ENCODE data around the gene IL4R. TPM values are rescaled to one million over a fixed set of nuclear protein-coding genes. Genes with fewer than 3 reads are reported as not detected.

The IL4R gene
- total and polyA plus RNA-seq, 2 experiments from 2014 or later = 6.4 to 17.6 TPM

DNA sequence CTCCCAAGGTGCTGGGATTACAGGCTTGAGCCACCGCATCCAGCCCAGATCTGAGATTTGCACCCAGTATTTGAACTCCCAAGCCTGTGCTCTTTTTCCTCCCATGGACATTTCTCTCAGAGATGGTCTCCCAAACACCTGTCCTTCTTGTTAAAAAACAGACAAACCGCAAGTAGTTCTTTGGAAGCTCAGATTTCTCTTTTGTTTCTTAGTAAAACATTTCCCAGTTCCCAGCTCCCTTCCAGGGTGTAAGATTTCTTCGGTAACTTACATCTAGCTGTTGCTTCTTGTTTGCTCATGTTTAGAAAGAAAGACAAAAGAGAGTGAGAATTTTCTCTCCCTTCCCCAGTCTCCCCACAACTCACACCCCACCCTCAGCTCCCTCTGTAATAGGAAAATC lies 36.2 kb downstream of the IL4R start:
- H3K4me1 Mint-ChIP-seq = no peaks in the 10 kb centered on the region
- Histone ChIP-seq H3K79me2 (replicated peaks; ENCODE audit: insufficient read depth) (no peaks in the 10 kb centered on the region), H3K9me2 (ENCODE audit: insufficient read depth) (no peaks in the 10 kb centered on the region), H3K27ac (ENCODE audit: low read depth) (0 out of 2 replicates have a peak overlapping the region, but pooled peaks have one; percentile 33), H4K20me1 (replicated peaks; ENCODE audit: insufficient read depth) (no peaks in the 10 kb centered on the region; the same call in 1 of the 2 replicates), H3K4me3 (no peak overlapping the region), H3K4me2 (no peak overlapping the region), H3K36me3 (ENCODE audit: insufficient read depth) (0 out of 2 replicates have a peak, but pooled peaks cover 3% of the 10 kb centered on the region), H3K27me3 (ENCODE audit: insufficient read depth) (no peaks in the 10 kb centered on the region), H3K4me1 (ENCODE audit: insufficient read depth) (no peaks in the 10 kb centered on the region), H3F3A (replicated peaks; ENCODE audit: low read depth) (no peaks in the 10 kb centered on the region), H2AFZ (no peak overlapping the region)
- ATAC-seq = no peak
- H3K36me3 Mint-ChIP-seq (ENCODE audit: low read depth) = peaks cover 76% of the 10 kb centered on the region
- no peak overlapping the region for H3K4me3 Mint-ChIP-seq
- no peak for TF ChIP-seq POLR2AphosphoS5 (IDR thresholded peaks at IDR 0.05; ENCODE audit: low read depth)
- TF ChIP-seq STAT1 (IDR thresholded peaks at IDR 0.05; ENCODE audit: unreplicated experiment) = no peak
- TF ChIP-seq ETS1 (IDR thresholded peaks at IDR 0.05) = no peak
- TF ChIP-seq EZH2 (IDR thresholded peaks at IDR 0.05; ENCODE audit: low read depth, unreplicated experiment) = no peak
- TF ChIP-seq, protein P1, sequence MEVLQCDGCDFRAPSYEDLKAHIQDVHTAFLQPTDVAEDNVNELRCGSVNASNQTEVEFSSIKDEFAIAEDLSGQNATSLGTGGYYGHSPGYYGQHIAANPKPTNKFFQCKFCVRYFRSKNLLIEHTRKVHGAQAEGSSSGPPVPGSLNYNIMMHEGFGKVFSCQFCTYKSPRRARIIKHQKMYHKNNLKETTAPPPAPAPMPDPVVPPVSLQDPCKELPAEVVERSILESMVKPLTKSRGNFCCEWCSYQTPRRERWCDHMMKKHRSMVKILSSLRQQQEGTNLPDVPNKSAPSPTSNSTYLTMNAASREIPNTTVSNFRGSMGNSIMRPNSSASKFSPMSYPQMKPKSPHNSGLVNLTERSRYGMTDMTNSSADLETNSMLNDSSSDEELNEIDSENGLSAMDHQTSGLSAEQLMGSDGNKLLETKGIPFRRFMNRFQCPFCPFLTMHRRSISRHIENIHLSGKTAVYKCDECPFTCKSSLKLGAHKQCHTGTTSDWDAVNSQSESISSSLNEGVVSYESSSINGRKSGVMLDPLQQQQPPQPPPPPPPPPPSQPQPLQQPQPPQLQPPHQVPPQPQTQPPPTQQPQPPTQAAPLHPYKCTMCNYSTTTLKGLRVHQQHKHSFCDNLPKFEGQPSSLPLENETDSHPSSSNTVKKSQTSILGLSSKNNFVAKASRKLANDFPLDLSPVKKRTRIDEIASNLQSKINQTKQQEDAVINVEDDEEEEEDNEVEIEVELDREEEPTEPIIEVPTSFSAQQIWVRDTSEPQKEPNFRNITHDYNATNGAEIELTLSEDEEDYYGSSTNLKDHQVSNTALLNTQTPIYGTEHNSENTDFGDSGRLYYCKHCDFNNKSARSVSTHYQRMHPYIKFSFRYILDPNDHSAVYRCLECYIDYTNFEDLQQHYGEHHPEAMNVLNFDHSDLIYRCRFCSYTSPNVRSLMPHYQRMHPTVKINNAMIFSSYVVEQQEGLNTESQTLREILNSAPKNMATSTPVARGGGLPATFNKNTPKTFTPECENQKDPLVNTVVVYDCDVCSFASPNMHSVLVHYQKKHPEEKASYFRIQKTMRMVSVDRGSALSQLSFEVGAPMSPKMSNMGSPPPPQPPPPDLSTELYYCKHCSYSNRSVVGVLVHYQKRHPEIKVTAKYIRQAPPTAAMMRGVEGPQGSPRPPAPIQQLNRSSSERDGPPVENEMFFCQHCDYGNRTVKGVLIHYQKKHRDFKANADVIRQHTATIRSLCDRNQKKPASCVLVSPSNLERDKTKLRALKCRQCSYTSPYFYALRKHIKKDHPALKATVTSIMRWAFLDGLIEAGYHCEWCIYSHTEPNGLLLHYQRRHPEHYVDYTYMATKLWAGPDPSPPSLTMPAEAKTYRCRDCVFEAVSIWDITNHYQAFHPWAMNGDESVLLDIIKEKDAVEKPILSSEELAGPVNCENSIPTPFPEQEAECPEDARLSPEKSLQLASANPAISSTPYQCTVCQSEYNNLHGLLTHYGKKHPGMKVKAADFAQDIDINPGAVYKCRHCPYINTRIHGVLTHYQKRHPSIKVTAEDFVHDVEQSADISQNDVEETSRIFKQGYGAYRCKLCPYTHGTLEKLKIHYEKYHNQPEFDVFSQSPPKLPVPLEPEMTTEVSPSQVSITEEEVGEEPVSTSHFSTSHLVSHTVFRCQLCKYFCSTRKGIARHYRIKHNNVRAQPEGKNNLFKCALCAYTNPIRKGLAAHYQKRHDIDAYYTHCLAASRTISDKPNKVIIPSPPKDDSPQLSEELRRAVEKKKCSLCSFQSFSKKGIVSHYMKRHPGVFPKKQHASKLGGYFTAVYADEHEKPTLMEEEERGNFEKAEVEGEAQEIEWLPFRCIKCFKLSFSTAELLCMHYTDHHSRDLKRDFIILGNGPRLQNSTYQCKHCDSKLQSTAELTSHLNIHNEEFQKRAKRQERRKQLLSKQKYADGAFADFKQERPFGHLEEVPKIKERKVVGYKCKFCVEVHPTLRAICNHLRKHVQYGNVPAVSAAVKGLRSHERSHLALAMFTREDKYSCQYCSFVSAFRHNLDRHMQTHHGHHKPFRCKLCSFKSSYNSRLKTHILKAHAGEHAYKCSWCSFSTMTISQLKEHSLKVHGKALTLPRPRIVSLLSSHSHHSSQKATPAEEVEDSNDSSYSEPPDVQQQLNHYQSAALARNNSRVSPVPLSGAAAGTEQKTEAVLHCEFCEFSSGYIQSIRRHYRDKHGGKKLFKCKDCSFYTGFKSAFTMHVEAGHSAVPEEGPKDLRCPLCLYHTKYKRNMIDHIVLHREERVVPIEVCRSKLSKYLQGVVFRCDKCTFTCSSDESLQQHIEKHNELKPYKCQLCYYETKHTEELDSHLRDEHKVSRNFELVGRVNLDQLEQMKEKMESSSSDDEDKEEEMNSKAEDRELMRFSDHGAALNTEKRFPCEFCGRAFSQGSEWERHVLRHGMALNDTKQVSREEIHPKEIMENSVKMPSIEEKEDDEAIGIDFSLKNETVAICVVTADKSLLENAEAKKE (CRISPR knock-in tag; IDR thresholded peaks at IDR 0.05) = no peak
- no peak for TF ChIP-seq EZH2phosphoT487 (IDR thresholded peaks at IDR 0.05; ENCODE audit: unreplicated experiment)
- no peak for TF ChIP-seq CTCF (conservative IDR thresholded peaks at IDR 0.05; ENCODE audit: low read depth in 2 of 2)
- TF ChIP-seq JUNB (IDR thresholded peaks at IDR 0.05; ENCODE audit: unreplicated experiment) = no peak
- TF ChIP-seq CREB1 (CRISPR knock-in tag; IDR thresholded peaks at IDR 0.05; ENCODE audit: low read depth) = no peak
- TF ChIP-seq NANOG (IDR thresholded peaks at IDR 0.05; ENCODE audit: borderline replicate concordance) = no peak
- no peak for TF ChIP-seq ZNF331 (CRISPR knock-in tag; IDR thresholded peaks at IDR 0.05; ENCODE audit: low read depth)
- TF ChIP-seq REST (IDR thresholded peaks at IDR 0.05; ENCODE audit: unreplicated experiment) = no peak
- 0 out of 3 replicates have a peak, but pooled peaks cover 5% of the 10 kb centered on the region for H3K9me3 Mint-ChIP-seq
- DNase-seq (ENCODE audit: low spot score) = no peak
- peak overlapping the region; percentile 84; the same call in 1 of the 2 replicates for H3K27ac Mint-ChIP-seq
- peaks cover 6% of the 10 kb centered on the region for H3K27me3 Mint-ChIP-seq (ENCODE audit: insufficient read depth, low read depth, poor library complexity)

Measured in GM23338 (cell line).